Measurements from ENCODE around the gene STMN1.

GRCh38 chr1:25881266-25881665 lies 25.0 kb downstream of the STMN1 start:
- TF ChIP-seq CTCF (IDR thresholded peaks at IDR 0.05; ENCODE audit: poor library complexity, severe bottlenecking): no peak
- no peak for TF ChIP-seq RAD21 (conservative IDR thresholded peaks at IDR 0.05)
- no peak for TF ChIP-seq POLR2AphosphoS5 (IDR thresholded peaks at IDR 0.05)
